ENCODE data around the gene ISG20.

Gene ISG20

GRCh38 chr15:88655103-88655553 is 16.3 kb downstream of the ISG20 start:
- no peak for DNase-seq

GRCh38 chr15:88655800-88656488 is 17.1 kb downstream of the ISG20 start:
- no peak for DNase-seq

GRCh38 chr15:88656760-88657221 is 18.0 kb downstream of the ISG20 start:
- no peak for DNase-seq

- DNase-seq = peak in 1 of 2 donors; percentile 27
Measured at GRCh38 chr15:88657326-88658069, 18.7 kb downstream of the ISG20 start.

- DNase-seq = no peak
Measured at GRCh38 chr15:88658070-88658965, 19.5 kb downstream of the ISG20 start.

GRCh38 chr15:88658972-88659931 is 20.4 kb downstream of the ISG20 start:
- no peak for DNase-seq

- DNase-seq = no peak
Measured at GRCh38 chr15:88661041-88661700, 22.4 kb downstream of the ISG20 start.

- DNase-seq = no peak
Measured at GRCh38 chr15:88661761-88662556, 23.1 kb downstream of the ISG20 start.

- no peak for DNase-seq
Measured at GRCh38 chr15:88663141-88663621, 24.4 kb downstream of the ISG20 start.

- DNase-seq = peak in 1 of 2 donors; percentile 10
Measured at GRCh38 chr15:88664151-88664778, 25.4 kb downstream of the ISG20 start.

GRCh38 chr15:88674661-88675060 is 35.8 kb downstream of the ISG20 start:
- DNase-seq = no peak

- DNase-seq = no peak
Measured at GRCh38 chr15:88678755-88679154, 39.9 kb downstream of the ISG20 start.

- no peak for DNase-seq
Measured at GRCh38 chr15:88680241-88681001, 41.6 kb downstream of the ISG20 start.

GRCh38 chr15:88681610-88682221 is 42.9 kb downstream of the ISG20 start:
- no peak for DNase-seq

- DNase-seq = no peak
Measured at GRCh38 chr15:88684345-88684744, 45.5 kb downstream of the ISG20 start.

- no peak for DNase-seq
Measured at GRCh38 chr15:88686166-88686565, 47.4 kb downstream of the ISG20 start.

- DNase-seq = no peak
Measured at GRCh38 chr15:88688394-88688933, 49.6 kb downstream of the ISG20 start.

GRCh38 chr15:88690331-88690730 is 51.5 kb downstream of the ISG20 start:
- no peak for DNase-seq

All from inflammatory macrophage (primary cell).